ENCODE data around the gene AJAP1. TPM values are rescaled to one million over a fixed set of nuclear protein-coding genes. Genes with fewer than 3 reads are reported as not detected.

AJAP1 gene
- polyA plus RNA-seq, 4 donors = 1.0 to 2.6 (median 1.5) TPM

DNA sequence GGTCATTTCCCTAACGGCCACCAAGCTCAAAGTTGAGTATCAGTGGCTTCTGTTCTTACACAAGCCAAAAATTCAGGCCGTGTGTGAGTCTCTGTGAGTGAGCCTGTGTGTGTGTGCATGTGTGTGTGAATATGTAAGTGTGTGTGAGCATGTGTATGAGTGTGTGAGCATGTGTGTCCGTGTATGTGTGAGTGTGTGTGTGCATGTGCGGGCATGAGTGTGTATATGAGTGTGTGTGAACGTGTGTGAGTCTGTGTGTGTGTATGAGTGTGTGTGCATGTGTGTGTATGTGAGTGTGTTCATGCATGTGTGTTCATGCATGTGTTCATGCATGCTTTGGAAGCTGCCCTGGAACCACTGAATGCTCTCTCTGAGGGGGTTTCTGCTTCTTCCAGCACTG lies 105.7 kb downstream of the AJAP1 start:
- no peak for DNase-seq (ENCODE audit: low read depth in 4 of 4, low spot score in 2 of 4)

DNA sequence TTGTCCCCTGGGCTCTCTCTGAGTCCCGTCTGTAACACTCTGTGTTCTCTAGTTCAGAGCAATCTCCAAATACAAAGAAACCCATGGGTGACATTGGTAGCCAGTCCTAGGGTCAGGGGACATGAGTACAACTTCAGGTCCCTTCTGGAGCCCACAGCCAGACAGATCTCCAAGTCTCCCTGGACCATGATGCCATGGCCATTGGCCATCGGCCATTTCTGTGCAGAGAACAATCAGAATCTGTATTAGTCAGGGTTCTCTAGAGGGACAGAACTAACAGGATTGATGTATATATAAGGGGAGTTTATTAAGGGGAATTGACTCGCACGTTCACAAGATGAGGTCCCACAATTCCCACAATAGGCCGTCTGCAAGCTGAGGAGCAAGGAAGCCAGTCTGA lies 106.9 kb downstream of the AJAP1 start:
- no peak for DNase-seq (ENCODE audit: low read depth in 4 of 4, low spot score in 2 of 4)

GRCh38 chr1:4762146-4762545 lies 107.7 kb downstream of the AJAP1 start:
- no peak for DNase-seq (ENCODE audit: low read depth in 4 of 4, low spot score in 2 of 4)

- no peak for DNase-seq (ENCODE audit: low read depth in 4 of 4, low spot score in 2 of 4)
These were observed 112.9 kb downstream of the AJAP1 start for GRCh38 chr1:4767308-4767707.

- DNase-seq (ENCODE audit: low read depth in 4 of 4, low spot score in 2 of 4) = no peak
These were observed 114.1 kb downstream of the AJAP1 start for GRCh38 chr1:4768553-4768952.

- no peak for DNase-seq (ENCODE audit: low read depth in 4 of 4, low spot score in 2 of 4)
These were observed 115.3 kb downstream of the AJAP1 start for GRCh38 chr1:4769516-4770280.

- DNase-seq (ENCODE audit: low read depth in 4 of 4, low spot score in 2 of 4) = no peak
These were observed 116.3 kb downstream of the AJAP1 start for GRCh38 chr1:4770713-4771112.

GRCh38 chr1:4771267-4771666 lies 116.9 kb downstream of the AJAP1 start:
- DNase-seq (ENCODE audit: low read depth in 4 of 4, low spot score in 2 of 4) = no peak

DNA sequence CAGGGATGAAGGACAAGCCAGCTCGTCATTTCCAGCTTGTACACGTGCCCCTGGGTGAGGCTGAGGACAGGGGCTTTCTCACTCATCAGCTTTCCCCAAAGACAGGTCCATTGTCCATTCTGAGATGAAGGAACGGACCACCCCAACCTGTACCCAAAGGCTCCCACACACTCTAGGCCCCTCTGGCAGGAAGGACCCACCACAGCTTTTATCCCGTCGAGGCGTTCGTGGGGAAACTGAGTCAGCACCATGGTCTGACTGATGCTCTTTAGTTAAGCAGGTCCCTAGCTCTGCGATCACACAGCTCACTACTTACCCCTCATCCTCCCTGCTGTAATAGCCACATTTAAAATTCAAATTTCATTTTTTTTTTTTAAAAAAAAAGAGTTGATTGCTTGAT lies 117.3 kb downstream of the AJAP1 start:
- no peak for DNase-seq (ENCODE audit: low read depth in 4 of 4, low spot score in 2 of 4)

DNA sequence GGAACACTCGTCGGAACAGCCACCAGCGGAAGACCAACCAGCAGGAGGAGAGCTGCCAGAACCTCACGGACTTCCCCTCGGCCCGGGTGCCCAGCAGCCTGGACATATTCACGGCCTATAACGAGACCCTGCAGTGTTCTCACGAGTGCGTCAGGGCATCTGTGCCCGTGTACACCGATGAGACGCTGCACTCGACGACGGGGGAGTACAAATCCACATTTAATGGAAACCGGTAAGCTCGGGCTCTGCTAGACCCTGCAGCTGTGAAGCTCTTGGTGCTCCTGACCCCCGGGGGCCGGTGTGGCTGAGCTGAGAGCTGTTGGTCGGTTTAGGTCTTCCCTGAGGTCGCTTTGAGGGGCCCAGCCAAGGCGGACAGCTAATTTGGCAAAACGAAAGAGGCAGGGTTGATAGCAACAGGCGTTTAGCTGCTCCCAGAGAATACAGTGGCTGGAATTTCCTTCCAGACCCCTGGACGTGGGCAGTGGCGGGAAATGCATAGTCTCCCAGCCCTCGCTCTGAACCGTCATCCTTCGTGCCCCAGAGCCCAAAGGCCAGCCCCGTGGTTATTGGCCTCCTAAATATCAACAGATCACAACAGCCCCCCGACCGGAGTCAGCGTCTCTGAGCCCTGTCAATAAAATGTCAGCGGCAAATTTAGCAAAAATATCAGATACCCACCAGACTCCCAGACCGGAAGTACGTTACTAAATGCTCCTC lies 118.0 kb downstream of the AJAP1 start:
- DNase-seq (ENCODE audit: low read depth in 4 of 4, low spot score in 2 of 4) = no peak

- DNase-seq (ENCODE audit: low read depth in 4 of 4, low spot score in 2 of 4) = no peak
These were observed 118.8 kb downstream of the AJAP1 start for GRCh38 chr1:4773226-4773625.

DNA sequence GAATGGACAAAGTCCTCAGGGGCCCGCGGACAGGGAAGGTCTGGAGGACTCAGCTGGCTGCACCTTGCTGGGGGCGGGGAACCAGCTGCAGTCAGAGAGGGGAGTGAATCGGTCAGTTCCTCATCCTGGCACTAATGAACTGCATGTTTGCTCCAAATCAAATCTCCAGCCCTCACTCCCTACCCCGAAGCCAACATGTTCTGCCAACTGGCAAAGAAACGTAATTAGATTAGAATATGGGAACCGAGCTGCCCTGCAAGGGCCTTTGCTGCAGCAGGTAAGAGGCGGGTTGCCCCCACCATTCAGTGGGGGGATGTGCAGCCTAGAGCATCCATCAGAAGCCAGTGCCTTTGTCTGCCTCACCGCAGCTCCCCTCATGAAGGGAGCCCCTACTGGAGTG lies 121.1 kb downstream of the AJAP1 start:
- DNase-seq (ENCODE audit: low read depth in 4 of 4, low spot score in 2 of 4) = no peak

GRCh38 chr1:4778056-4778455 lies 123.6 kb downstream of the AJAP1 start:
- no peak for DNase-seq (ENCODE audit: low read depth in 4 of 4, low spot score in 2 of 4)

- no peak for DNase-seq (ENCODE audit: low read depth in 4 of 4, low spot score in 2 of 4)
These were observed 127.2 kb downstream of the AJAP1 start for GRCh38 chr1:4781646-4782045.

- DNase-seq (ENCODE audit: low read depth in 4 of 4, low spot score in 2 of 4) = no peak
These were observed 130.4 kb downstream of the AJAP1 start for GRCh38 chr1:4784761-4785160.

DNA sequence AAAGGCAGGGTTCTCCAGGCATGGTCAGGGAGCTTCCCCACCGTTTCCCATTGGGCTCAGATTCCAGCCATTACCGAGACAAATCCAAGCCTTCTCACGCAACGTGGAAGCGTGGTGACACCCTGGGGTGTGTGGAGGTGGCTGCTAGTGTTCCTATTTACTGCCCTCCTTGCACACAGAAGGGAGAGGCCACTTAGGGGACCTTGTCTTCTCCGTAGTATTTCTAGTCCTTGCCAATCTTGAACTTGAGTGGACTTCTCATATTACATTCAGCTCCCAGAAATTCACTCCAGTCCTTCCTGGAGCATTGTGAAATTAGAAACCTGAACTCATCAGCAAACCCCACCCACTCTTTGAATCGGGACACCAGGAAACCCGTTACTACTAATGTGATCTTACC lies 131.6 kb downstream of the AJAP1 start:
- DNase-seq (ENCODE audit: low read depth in 4 of 4, low spot score in 2 of 4) = no peak

- DNase-seq (ENCODE audit: low read depth in 4 of 4, low spot score in 2 of 4) = no peak
These were observed 133.1 kb downstream of the AJAP1 start for GRCh38 chr1:4787551-4787950.

- no peak for DNase-seq (ENCODE audit: low read depth in 4 of 4, low spot score in 2 of 4)
These were observed 138.2 kb downstream of the AJAP1 start for GRCh38 chr1:4792565-4792964.

DNA sequence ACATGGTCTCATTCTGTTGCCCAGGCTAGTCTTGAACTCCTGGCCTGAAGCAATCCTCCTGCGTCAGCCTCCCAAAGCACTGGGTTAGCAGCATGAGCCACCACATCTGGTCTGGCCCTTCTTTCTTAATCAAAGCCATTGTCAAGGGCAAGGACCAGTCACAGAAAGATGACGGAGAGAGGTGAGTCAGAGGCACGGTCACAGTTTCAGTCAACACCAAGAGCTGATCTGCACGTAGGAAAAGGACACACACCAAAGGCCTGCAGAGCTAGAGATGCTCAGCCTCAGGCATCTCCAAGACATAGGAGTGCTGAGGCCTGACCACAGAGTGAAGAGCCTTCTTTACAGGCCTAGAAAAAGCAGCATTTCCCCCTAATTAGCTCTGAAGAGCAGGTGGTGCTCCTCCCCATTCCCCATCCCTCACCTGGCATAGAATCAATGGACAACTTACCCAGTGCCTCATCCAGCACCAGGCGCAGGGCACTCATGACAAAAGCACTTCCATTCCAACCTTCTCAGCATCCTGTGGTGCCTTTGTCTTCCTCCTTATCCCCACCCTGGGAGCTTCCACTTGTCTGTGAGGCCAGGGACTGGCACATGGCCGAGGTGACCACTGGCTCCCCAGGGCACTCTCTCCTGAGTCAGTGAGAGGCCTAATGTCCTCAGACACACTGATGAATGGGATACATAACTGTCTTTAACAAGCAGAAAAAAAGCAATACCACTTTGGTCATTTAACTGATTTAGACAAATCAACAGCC lies 139.8 kb downstream of the AJAP1 start:
- no peak for DNase-seq (ENCODE audit: low read depth in 4 of 4, low spot score in 2 of 4)

- no peak for DNase-seq (ENCODE audit: low read depth in 4 of 4, low spot score in 2 of 4)
These were observed 142.0 kb downstream of the AJAP1 start for GRCh38 chr1:4796161-4797015.

GRCh38 chr1:4797016-4797410 lies 142.6 kb downstream of the AJAP1 start:
- DNase-seq (ENCODE audit: low read depth in 4 of 4, low spot score in 2 of 4) = no peak
